ENCODE data around the gene CPZ.
"Not testable (repeated sequence)": the region's sequence is repeated elsewhere in the genome, so short reads cannot be mapped to it uniquely, and the experiment has no call there.

Gene CPZ

DNA sequence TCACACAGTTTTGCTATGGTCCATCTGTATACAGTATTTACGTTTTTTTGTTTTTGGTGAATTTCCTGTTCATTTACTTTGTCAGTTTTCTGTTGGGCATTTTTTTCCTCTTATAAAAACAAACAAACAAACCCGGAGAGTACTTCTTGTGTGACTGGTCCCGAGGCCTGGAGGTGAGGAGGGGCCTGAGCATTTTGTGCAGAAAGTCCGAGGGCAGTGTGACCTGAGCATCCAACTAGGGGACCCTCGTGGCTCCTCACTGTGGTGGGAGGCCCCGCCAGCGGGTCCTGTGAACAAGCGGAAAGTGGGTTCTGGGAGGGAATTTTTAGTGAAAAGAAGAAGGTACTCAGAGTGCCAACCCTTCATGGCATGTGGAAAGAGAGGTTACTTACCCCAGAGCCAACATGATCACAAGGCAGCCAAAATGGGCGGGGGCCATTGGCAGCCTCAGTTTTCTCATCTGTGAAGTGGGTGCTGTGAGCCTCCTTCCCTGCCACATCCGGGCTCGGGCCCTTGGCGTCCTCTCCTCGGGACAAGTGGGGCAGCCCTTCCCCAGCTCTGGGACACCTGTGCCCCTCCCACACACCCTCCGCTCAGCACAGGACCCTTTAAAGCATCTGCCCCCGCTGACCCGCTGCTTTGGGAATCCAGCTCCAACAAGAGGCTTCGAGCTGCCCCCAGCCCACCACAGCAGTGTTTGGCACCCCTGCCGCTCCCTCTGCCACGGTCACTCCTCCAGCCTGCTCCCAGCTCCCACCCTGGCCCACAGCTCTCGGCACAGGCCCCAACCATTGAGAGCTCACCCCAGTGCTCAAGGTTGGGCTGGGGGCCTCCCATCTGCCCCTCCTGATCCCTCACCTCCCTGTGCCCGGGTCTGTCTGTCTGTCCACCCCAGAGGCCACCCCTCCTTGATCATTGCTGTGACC, 35.2 kb upstream of the CPZ start:
- no peak for DNase-seq

DNA sequence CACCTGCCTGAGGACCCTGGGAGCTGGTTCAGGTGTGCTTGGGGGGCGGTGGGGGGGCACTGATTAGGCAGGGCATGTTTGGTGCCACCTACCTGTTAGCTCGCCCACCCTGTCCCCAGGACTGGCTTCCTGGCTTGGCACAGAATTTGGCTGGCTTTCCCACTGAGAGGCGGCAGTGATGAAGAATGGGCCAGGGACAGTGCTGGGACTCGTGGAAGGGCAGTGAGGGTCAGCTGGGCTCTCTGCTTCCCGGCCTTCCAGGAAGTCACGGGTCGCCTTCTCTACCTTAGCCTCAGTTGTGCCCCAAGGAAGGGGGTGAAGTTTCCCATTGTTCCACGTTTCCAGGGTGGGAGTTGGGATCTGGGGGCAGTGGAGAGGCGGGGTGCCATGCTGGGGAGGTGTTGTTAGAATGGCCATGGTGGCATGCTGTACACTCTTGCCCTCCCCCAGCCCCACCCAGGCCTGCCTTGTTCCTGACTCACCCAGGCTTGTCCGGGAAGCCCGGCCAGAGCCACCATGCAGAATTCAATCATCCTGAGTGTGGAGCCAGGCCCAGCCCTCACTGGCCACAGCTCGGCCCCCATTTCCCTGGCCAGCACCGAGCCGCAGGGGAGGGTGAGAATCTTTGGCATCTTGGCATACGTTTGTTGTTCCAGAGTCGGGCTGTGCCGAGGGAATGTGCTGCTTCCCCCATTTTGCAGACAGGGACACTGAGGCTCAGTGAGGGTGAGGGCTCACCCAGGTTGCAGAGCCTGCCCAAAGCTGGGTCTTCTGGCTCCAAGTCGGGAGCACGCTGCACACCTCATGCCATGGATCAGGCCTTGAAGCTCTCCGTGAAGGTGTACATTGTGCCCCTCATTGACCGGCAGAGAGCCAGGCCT, 34.2 kb upstream of the CPZ start:
- no peak for DNase-seq

DNA sequence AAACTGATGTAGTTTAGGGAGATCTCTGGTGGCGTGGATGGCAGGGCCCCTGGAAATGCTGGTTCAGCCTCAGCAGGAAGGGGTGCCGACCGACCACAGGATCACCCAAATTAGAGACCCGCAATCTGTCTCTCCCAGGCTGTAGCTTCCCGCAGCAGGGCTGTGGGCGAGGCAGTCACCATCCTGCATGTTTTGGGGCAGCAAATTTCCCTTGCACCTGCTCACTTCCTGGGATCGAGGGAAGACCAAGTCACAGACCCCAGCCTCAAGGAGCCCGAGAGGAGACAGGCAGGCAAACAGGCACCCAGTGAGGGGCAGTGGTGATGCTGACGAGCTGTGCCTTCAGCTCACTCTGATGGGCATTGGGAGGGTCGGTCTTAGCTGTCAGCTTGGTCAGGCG, 33.6 kb upstream of the CPZ start:
- no peak for DNase-seq

DNA sequence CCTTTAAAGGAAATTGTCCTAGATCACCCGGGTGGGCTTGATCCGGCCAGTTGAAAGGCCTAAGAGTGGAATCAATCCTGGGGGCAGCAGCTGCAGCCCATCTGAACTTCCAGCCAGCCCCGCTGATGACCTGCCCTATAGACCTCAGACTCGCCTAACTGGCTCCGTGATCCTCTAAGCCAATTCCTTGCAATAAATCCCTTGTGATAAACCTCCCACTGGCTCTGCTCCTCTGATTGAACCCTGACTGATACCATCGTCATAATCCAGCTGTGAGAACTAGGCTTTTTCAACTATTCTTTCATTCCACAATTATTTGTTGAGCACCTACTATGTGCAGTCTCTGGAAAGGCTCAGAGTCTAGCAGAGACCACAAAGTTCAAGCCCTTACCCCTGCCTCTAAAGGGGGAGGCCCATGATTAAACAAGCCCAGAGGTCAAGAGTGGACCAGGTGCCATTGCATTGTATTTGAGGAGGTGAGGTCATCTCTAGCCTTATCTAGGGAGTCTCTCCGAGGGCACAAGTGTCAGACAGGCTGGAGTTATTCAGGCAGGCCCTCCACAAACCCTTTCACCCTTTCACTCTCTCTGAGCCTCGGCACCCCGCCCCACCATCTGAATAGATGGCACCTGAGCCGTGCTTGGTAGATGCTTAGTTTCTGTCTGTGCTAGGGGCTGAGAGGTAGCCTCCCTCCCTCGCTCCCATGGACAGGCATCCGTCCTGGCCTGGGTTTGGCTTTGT, 32.9 kb upstream of the CPZ start:
- DNase-seq = no peak

DNA sequence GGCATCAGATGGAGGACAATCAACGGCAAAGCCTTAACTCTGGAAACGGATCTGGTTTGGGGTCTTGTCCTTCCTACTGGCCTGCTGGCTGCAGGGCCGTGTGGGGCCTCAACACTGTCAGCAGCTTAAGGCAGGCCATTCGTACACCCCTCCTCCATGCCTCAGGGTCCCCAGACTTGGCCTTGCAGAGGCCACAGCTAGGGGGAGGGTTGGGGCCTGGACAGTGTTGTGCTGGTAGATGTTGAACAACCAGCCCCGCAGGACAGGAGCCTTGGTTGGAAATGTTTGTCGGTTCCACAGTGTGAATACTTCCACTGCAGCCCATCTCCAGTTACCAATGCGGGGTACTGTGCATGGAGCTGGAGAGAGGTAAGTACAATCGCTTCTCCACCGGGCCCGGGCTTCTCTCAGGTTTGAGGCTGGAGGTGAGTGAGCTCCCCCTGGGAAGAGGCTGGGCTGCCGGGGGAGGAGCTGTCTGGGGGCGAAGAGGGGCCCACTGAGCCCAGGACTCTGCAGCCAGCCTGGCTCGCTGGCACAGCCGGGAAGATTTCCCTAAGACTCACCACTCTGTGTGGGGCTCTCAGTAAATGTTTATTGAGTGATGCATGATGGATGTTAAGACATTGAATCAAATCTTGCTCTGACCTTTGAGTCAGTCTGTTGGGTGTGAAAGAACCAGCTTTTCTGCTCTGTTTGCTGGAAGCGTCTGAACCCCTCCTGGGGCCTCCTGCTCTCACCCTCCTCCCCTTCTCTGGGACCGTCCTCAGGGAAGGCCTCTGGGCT, 32.1 kb upstream of the CPZ start:
- no peak for DNase-seq

DNA sequence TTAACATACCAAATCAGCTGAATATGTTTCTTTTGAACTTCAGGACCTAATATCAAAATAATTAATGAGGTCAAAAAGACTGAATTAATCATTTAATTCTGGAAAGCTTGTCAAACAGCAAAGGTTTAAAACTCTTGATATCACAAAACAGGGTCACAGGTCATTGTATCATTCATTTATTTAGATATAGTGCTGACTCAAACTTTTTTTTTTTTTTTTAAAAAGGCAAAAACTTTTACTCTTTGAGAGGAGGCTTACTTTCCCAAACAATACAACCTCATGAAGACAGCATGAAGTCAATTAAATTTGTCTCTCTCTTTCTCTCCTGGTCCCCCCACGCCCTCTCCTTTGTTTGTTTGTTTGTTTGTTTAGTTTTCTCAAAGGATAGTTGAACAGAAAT, 28.0 kb upstream of the CPZ start:
- DNase-seq = no peak

DNA sequence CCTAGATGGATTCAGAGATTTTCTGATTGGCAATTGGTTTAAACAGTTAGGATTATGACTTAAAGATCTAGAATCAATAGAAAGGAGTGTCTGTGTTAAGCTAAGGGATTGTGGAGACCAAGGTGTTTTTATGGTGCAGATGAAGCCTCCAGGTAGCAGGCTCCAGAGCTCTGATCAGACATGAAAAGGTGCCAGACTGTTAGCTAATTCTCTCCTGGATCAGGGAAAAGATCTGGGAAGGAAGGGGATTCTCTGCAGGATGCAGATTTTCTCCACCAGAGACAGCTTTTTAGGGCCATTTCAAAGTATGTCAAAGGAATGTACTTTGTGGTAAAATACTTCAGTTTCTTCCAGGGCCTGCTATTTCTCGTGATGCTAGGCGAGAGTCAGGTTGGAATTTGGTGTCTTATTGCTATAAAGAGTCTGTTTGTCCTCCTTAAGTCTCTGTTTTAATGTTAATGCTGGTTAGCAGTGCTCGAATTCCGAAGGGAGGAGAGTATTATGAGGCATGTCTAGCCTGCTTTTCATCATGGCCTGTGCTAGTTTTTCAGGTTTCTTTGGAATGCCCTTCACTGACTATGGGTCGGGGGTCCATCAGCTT, 24.4 kb upstream of the CPZ start:
- DNase-seq = no peak

DNA sequence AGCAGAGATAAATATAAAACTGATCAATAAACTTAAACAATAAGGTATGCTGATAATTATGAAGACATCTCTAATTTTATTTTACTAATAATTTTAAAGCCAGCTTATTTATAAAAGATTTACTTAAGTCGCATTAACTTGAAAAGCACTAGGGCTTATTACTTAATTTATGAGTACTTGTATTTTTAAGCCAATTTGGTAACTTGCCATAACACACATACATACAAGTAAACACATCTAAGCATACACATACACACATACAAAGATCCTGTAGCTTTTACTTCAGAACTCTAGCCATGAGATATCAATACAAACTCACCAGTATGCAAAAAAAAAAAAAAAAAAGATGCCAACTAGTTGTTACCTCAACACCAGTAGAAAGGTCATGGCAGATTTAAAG, 22.4 kb upstream of the CPZ start:
- no peak for DNase-seq

DNA sequence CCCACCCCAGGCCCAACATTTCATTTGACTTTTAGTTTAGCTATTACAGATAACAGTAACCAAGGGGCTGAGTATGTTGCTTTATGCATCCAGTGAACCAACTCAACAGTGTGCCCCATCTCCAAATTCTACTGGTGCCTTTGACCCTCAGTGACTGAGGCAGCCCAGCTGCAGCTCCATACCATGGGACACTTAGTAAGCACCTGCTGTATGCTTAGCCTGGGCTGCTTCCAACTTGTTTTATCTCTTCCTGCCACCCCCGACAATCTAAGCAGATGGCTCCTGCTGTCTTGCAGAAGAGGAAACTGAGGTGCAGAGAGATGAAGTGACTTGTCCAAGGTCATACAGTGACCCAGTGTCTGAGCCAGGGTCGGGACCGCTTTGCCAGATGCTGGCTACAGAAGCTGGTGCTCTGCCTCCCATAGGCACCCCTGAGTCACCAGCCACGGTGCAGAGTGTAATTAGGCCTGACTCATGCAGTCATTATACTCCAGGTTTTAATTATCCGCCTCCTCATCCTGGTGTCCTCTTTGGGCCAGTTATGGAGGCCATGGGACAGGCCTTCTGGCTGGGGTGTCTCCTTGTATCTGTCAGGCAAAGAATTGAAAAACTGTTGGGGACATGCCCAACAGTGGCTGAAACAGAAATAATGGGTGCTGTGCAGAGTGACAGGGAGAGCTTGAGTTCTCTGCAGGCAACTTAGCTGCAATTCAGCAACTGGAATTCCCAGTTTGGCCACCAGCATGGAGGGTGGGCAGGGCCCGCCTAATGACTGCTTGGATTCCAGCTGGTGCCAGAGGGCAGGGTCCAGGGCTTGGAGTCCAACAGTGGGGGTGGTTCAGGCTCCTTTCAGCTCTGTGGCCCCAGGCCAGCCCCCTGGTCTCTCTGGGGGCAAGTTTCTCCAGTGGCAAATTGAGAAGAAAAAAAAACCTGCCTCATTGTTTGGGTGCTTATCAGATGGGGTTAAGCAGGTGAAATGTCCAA, 20.6 kb upstream of the CPZ start:
- DNase-seq = no peak

DNA sequence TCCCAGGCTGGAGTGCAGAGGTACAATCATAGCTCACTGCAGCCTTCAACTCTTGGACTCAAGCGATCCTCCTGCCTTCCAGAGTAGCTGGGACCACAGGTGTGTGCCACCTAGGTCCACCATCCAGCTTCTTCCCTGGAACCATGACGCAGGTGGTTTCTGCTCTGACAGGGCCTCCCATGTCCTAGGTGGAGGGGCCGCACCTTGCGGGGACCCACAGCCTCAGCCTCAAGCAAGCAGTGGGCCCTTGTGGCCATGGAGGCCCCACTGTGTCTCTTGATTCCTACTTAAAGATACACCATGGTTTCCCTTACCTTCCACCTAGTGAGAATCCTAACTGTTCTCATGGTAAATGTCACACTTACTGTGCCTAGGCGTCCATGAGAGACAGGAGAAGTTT, 19.3 kb upstream of the CPZ start:
- DNase-seq = no peak

DNA sequence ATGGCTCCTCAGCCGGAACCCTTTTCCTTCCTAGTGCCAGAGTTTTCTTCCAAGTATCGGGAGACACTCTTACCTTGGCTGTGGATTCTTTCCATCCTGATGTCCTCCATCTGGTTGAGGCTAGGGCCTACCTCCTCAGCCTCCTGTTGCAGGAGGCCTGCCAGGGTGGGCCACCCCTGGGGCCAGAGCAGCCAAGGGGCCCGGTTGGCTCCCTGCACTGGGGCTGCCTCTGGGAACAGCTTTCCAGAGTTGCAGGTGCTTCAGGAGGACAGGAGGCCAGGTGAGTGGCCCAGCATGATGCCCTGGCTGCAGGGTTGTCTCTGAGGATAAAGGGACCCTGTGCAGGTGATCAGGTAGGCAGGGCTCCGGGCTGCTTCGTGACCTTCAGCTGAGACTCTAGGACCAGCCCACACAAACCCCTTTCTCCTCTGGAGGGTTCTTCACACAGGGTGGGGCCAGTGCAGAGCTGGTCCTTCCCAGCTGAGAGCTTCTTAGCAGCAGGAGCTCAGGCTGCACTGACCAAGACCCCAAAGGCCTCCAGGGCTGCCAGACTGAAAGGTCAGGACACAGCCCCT, 17.7 kb upstream of the CPZ start:
- DNase-seq = no peak

DNA sequence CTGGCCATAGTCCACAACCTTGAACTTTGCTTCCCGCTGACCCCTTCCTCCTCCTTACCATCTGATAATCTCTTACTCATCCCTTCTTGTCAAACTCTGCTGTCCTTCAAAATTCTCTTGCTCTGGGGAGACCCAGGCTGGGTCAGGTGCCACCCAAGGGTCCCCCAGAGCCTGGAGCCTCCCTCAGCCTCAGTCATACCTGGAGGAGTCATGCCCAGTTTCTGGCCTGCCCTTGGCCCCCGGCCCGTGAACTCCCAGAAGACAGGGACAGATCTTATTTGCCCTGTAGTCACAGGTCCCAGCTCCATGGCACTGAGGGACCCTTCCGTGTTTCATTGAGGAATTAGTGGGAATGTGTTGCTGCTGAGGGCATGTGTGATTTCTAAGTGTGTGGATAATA, 17.1 kb upstream of the CPZ start:
- no peak for DNase-seq

DNA sequence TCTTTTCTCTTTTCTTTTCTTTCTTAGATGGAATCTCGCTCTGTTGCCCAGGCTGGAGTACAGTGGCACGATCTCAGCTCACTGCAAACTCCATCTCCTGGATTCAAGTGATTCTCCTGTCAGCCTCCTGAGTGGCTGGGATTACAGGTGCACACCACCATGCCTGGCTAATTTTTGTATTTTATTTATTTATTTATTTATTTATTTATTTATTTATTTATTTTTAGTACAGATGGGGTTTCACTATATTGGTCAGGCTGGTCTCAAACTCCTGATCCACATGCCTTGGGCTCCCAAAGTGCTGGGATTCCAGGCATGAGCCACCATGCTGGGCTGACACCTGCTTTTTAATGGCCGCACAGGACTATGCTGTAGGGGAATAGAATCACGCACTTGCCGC, 16.0 kb upstream of the CPZ start:
- DNase-seq = not testable (repeated sequence)

DNA sequence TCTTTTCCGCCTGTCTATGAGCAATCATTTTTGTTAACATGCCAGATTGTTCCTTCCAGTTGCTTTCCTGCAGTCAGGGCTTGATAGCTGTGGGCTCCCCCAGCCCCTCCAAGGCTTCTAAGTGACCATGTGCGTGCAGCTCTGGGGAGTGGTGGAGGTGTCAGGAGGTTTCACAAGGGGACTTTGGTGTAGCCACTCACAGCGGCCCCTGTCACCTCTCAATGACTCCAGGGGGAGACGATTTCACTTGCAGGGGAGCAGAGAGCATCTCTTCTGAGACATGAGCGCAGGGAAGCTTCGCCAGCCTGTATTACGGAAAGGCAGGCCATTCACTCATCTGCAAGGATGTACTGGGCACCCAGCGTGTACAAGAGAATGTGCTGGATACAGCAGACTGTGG, 15.5 kb upstream of the CPZ start:
- no peak for DNase-seq

DNA sequence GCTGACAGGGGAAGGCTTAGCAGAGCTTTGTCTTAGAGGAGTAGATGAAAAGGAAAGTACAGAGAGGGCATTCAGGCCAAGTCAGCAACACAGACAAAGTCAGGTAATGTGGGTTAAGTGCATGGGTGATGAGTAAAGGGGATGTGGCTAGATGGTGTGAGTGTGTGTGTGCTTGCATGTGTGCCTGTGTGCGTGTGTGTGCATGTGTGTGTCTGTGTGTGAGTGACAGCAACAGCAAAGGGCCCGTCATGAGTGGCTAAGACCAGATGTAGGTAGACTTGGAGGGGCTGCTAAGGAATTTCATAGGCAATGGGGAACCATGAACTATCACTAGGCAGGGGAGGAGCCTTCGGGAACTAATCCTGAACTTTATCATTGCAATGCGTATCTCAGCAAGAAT, 14.6 kb upstream of the CPZ start:
- DNase-seq = no peak

DNA sequence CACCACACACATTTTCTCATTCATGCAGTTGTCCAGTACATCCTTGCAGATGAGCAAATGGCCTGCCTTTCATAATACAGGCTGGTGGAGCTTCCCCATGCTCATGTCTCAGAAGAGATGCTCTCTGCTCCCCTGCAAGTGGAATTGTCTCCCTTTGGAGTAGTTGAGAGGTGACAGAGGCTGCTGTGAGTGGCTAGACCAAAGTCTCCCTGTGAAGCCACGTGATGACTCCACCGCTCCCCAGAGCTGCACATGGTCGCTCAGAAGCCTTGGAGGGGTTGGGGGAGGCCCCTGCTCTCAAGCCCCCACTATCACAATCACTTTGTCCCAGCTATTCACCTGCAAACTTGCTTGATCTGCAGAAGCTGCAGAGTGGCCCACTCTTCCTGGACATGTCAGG, 13.8 kb upstream of the CPZ start:
- DNase-seq = no peak

DNA sequence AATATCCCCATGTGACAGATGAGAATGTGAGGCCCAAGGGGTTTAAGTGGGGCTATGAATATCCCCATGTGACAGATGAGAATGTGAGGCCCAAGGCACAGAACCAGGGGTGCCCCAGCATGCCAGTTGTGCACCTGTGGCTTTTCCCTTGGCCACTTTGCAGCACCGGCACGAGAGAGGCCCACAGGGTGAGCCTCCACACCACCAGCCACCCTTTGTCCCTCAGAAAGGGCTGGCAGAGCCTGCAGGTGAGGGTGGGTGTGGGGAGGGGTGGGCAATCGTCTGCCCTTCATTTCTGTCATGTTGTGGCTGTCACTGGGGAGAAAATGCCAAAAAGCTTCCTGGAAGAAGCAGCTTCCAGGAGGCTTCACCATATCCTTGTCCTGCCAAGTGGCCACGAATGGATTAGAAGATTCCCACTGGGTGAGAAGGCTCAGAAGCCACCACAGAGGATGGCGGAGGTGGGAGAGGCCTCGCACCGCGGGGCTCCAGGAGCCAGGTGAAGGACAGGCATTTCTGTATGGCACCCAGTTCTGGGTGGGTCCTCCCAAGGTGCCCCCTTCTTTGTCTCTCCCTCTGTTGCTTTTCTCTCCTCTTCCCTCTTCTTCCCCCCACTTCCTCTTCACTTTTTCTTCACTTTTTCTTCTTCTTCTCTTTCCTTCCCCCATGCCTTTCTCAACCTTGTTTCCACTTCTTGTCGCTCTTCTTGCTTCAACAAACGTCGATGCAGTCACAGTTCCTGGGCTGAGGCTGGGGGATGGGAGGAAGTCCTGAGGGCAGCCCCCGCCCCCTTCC, 12.8 kb upstream of the CPZ start:
- DNase-seq = no peak

DNA sequence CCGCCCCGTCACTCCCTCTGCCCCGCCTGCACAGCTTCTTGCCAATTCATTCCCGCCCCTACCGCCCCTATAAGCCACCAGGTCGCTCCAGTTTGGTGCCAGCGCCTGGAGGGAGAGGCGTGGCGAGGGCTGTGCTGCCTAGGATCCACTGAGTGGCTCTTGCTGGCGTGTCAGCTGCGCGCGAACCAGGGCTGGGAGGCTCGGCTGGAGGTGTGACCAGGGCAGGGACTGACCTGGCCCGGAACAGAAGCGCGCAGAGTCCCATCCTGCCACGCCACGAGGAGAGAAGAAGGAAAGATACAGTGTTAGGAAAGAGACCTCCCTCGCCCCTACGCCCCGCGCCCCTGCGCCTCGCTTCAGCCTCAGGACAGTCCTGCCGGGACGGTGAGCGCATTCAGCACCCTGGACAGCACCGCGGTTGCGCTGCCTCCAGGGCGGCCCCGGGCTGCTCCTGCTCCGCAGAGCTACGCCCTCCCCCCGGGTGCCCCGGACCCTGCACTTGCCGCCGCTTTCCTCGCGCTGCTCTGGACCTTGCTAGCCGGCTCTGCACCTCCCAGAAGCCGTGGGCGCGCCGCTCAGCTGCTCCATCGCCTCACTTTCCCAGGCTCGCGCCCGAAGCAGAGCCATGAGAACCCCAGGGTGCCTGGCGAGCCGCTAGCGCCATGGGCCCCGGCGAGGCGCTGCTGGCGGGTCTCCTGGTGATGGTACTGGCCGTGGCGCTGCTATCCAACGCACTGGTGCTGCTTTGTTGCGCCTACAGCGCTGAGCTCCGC, 12.1 kb upstream of the CPZ start, which contains the start of gene GPR78:
GPR78 (plus strand) TSS at position 72 of the 773 bp plus-strand sequence; CDS start at position 663, 591 bp downstream.
- DNase-seq = no peak
